IPS DF 4.7 (cell line): ENCODE measurements around the gene PGAM2.

ENCODE experiments used
- DNase-seq: peaks from one replicate; pipeline ENCODE4 v3.0.0-alpha.2; 2013; ENCODE audit warnings: low spot score; ENCODE audit errors: extremely low read depth

Gene PGAM2

GRCh38 chr7:44067064-44067951 is 1.9 kb upstream of the PGAM2 start:
- no peak for DNase-seq

GRCh38 chr7:44066494-44067063 is 1.2 kb upstream of the PGAM2 start:
- no peak for DNase-seq

DNA sequence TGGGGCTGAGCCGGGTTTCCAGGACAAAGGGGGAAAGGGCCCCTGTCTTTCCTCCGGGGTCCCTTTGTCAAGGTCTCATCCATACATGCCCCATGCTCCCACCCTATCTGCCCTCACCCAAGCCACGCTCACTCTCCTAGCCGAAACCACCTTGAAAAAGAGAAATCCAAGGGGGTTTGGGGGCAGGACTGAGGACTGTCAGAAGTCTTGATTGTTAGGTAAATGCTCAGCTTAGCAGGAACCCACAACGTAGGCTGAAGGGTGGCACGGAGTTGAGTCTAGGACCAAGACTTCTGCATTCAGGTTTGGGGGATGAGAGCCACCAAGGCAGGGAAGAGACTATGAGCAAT is 719 bp upstream of the PGAM2 start:
- no peak for DNase-seq

DNA sequence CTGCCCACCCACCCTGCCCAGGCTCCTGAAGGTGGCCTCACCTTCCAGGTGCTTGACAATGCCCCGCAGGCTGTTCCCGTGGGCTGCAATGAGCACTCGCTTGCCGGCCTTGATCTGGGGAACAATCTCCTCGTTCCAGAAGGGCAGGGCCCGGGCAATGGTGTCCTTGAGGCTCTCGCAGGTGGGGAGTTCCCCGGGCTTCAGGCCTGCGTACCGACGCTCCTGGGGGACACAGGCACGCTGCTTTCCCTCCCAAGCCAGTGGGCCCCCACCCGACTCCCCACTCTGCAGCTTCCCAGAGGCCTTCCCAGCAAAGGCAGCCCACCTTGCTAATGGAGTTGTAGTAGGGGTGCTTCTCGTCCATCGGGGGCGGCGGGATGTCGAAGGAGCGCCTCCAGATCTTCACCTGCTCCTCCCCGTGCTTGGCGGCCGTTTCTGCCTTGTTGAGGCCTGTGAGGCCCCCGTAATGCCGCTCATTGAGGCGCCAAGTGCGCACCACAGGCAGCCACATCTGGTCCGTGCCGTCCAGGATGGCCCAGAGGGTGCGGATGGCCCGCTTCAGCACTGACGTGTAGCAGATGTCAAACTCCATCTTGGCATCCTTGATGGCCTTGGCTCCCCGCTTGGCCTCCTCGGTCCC is 456 bp downstream of the PGAM2 start:
- no peak for DNase-seq

GRCh38 chr7:44063894-44064651 is 1.3 kb downstream of the PGAM2 start:
- DNase-seq, result no peak

DNA sequence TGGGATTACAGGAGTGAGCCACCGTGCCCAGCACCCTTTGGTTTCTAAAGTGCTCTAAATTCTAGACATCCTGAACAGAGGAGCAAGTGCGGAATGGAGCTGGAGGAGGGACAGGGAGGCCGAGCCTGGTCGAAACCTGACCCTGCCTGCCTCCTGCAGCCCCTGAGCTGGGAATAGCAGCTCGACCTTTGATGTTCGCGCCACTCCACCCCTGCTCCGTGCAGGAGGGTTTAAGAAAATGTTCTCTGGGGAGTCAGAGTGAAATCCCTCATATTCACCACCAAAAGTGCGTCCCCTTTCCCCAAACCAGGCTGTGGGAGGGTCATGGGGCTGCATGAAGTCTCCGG is 1.8 kb downstream of the PGAM2 start:
- DNase-seq, result no peak

GRCh38 chr7:44062903-44063295 is 2.5 kb downstream of the PGAM2 start:
- no peak for DNase-seq

DNA sequence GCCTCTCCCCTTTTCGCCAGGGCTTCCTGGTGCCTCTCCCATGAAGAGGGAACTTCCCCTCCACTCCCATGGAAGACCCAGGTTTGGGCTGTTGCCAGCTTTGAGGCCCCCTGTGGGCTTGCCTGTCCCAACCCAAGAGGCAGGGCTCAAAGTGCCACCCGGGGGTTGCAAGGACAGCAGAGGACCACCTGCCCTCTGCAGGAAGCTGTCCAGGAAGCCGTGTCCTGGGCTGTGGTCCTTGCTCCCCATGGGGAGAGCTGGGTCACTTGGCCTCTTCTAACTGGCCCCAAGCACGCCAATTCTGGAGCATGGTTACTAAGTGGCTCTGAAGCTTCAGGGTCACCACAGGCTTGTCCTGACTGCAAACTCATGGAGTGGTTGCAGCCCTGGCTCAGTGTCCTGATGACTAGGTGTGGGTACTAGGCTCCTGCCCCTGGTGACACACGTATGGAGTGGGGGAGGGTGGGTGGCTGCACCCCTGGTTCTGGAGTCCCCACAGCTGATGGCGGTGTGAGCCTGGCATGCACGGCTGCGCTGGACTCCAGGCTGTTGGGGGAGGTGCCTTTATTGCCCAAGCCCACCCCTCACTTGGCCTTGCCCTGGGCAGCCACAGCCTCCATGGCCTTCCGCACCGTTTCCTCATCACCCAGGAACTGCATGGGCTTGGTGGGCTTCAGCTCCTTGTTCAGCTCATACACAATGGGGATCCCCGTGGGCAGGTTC is 3.0 kb downstream of the PGAM2 start:
- no peak for DNase-seq

DNA sequence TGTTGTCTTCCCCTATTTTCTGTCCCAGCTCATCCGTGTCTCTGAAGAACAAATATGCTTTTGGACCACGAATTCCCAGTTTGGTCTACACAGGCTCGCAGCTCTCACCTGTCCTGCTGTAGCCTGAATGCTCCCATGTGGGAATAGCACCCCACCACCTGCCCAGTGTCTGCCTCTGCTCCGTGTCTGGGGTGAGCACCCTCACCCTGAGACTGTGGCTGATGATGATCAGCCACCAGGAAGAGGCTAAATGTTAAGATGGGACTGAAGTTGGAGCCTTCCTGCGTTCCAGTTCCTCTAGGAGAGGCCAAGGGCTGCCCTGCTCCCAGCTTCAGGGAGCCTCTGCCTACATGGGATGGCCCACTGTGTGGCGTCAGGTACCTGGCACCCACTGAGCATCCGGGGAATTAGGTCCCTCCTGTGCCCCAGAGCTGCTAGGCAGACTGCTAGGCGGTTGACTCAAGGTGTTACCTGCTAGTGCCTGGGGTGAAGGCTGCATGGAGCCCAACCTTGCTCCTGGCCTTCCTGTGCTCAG is 3.7 kb downstream of the PGAM2 start:
- DNase-seq, result no peak

DNA sequence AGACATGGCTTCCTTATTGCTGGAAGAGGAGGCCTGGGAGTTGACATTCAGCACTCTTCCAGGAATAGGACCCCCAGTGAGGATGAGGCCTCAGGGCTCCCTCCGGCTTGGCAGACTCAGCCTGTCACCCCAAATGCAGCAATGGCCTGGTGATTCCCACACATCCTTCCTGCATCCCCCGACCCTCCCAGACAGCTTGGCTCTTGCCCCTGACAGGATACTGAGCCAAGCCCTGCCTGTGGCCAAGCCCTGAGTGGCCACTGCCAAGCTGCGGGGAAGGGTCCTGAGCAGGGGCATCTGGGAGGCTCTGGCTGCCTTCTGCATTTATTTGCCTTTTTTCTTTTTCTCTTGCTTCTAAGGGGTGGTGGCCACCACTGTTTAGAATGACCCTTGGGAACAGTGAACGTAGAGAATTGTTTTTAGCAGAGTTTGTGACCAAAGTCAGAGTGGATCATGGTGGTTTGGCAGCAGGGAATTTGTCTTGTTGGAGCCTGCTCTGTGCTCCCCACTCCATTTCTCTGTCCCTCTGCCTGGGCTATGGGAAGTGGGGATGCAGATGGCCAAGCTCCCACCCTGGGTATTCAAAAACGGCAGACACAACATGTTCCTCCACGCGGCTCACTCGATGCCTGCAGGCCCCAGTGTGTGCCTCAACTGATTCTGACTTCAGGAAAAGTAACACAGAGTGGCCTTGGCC is 4.3 kb downstream of the PGAM2 start:
- DNase-seq, result no peak

- DNase-seq, result no peak
These were observed 5.0 kb downstream of the PGAM2 start for GRCh38 chr7:44060091-44060947.

- no peak for DNase-seq
These were observed 5.9 kb downstream of the PGAM2 start for GRCh38 chr7:44059219-44060090.

DNA sequence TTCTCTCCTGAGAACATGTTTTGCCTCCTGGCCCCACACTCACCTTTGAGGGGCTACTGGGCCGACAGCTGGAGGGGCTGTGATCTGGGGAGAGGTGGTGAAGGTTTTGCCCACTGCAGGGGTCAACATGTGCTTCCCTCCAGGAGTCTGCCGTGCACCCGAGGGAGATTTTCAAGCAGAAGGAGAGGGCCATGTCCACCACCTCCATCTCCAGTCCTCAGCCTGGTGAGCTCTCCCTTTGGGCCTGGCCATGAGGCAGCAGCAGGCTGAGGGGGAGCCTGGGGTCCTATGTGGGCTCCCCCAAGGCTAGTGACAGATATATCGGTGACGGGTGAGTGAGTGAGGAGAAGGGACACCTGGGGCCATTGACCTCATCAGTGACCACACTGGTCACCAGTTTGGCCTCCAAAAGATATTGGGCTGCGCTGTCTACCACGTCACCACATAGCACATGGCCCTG is 6.6 kb downstream of the PGAM2 start:
- no peak for DNase-seq

GRCh38 chr7:44057849-44058758 is 7.3 kb downstream of the PGAM2 start:
- no peak for DNase-seq

DNA sequence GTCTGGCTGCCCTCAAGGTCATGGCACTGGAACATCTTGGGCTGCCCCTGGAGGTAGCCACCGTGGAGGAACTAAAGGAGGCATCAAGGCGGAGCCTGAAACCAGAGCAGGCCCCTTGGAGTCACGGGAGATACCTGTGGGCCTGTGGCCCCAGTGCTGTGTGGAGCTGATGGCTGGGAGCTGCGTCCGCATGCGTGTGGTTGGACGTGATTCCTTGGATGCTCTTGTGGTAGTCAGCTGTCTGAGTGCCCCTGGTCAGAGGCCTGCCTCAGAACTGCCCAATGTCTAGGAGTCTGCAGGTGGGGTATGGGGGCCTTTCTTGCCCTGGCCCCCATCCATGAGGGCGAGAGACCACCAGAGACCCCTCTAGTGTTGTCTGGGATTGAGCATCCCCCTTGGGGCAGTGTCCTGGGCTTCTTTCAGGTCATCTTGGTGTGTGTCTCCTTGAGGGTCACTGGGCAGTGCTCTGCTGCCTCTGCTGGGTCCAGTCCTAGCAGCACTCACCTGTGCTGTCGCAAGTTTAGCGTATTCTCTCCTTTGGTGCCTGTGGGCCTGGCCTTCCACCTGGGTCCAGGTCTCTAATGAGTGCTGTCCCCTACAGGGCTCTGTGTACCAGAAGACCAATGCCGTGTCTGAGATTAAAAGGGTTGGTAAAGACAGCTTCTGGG is 8.1 kb downstream of the PGAM2 start:
- DNase-seq, result no peak

GRCh38 chr7:44056681-44057080 is 8.7 kb downstream of the PGAM2 start:
- no peak for DNase-seq
